HG03575 (cell line): ENCODE results near the gene MED14.

Source experiments
- ATAC-seq: cut with Tn5 transposase; IDR thresholded peaks from one replicate; pipeline ENCODE4 v1.9.1; 2021; ENCODE audit not compliant: unreplicated experiment, insufficient number of reproducible peaks, low FRiP score; ENCODE audit errors: extremely low read depth

The MED14 gene

GRCh38 chrX:40623665-40624064 is 111.7 kb downstream of the MED14 start:
- ATAC-seq: no peak

GRCh38 chrX:40623139-40623536 is 112.2 kb downstream of the MED14 start, which contains the start of gene MPC1L:
Gene MPC1L, plus strand, starts transcription at chrX:40623428. Its CDS starts 138 bp downstream, at chrX:40623566.
- ATAC-seq: no peak

GRCh38 chrX:40622479-40623138 is 112.7 kb downstream of the MED14 start:
- ATAC-seq: no peak

- no peak for ATAC-seq
These were observed 117.8 kb downstream of the MED14 start for GRCh38 chrX:40617566-40617965.

- no peak for ATAC-seq
These were observed 119.4 kb downstream of the MED14 start for GRCh38 chrX:40615976-40616375.

- ATAC-seq: no peak
These were observed 122.8 kb downstream of the MED14 start for GRCh38 chrX:40612511-40612910.

- ATAC-seq: no peak
These were observed 128.0 kb downstream of the MED14 start for GRCh38 chrX:40607381-40607780.

GRCh38 chrX:40603446-40603845 is 131.9 kb downstream of the MED14 start:
- ATAC-seq: no peak
